ENCODE measurements around the gene DELE1.

- no peak for TF ChIP-seq CTCF (IDR thresholded peaks at IDR 0.05)
- TF ChIP-seq EZH2 (IDR thresholded peaks at IDR 0.05; ENCODE audit: borderline replicate concordance, insufficient read depth, low read depth, low read length, poor library complexity, severe bottlenecking): no peak
Observed at GRCh38 chr5:141882594-141883183, 41.0 kb upstream of the DELE1 start.
